ENCODE results near the gene CRK.

Gene CRK

GRCh38 chr17:1435326-1435725 is 20.7 kb downstream of the CRK start:
- no peak for DNase-seq (ENCODE audit: extremely low read depth, low read depth)
- TF ChIP-seq CTCF (IDR thresholded peaks at IDR 0.05; ENCODE audit: low read depth, low read length), result no peak

GRCh38 chr17:1434150-1434549 is 21.9 kb downstream of the CRK start:
- no peak for TF ChIP-seq CTCF (IDR thresholded peaks at IDR 0.05; ENCODE audit: low read depth, low read length)

GRCh38 chr17:1431631-1432104 is 24.4 kb downstream of the CRK start:
- TF ChIP-seq CTCF (IDR thresholded peaks at IDR 0.05; ENCODE audit: low read depth, low read length), result no peak
- DNase-seq (ENCODE audit: extremely low read depth, low read depth), result no peak

More at GRCh38 chr17:1434150-1434549, 21.9 kb downstream of the CRK start:
- no peak for DNase-seq (ENCODE audit: extremely low read depth, low read depth)

- TF ChIP-seq CTCF (IDR thresholded peaks at IDR 0.05; ENCODE audit: low read depth, low read length), result no peak
- no peak for DNase-seq (ENCODE audit: extremely low read depth, low read depth)
These were observed 32.4 kb downstream of the CRK start for GRCh38 chr17:1423456-1424135.

GRCh38 chr17:1422885-1423284 is 33.1 kb downstream of the CRK start:
- peak; percentile 76 for DNase-seq (ENCODE audit: extremely low read depth, low read depth)
- no peak for TF ChIP-seq CTCF (IDR thresholded peaks at IDR 0.05; ENCODE audit: low read depth, low read length)

GRCh38 chr17:1421470-1421869 is 34.6 kb downstream of the CRK start:
- no peak for TF ChIP-seq CTCF (IDR thresholded peaks at IDR 0.05; ENCODE audit: low read depth, low read length)
- no peak for DNase-seq (ENCODE audit: extremely low read depth, low read depth)

- TF ChIP-seq CTCF (IDR thresholded peaks at IDR 0.05; ENCODE audit: low read depth, low read length), result no peak
- no peak for DNase-seq (ENCODE audit: extremely low read depth, low read depth)
These were observed 35.1 kb downstream of the CRK start for GRCh38 chr17:1420981-1421380.

All from AG09319 (cell line).